K562 (cell line): ENCODE measurements around the gene RNASEH2A. TPM values are rescaled to one million over a fixed set of nuclear protein-coding genes. Genes with fewer than 3 reads are reported as not detected.
A peak's percentile ranks its signal among the peaks of the same experiment; 100 is the strongest.

Source experiments
- ATAC-seq: fragments of 200-7000 bp; cut with Tn5 transposase; 3 replicates; pipeline ENCODE4 v1.9.1; 2020; ENCODE audit warnings: moderate library complexity
- BruUV-seq: library from RNA; stranded (reverse); fragments of 400-500 nt; replicated peaks from 2 replicates; lab custom pipeline; 2021; lab: Mats Ljungman, UMichigan
- CTCF ChIA-PET: fragments of 300-600 bp; formaldehyde crosslinking; extraction: SDS; loops from one replicate; lab custom pipeline; 2021; ENCODE audit warnings: low intra/inter-chr PET ratio; lab: Yijun Ruan, JAX
- POLR2A ChIA-PET: fragments of 300-600, 350-650 bp; sonication (Branson Sonifier 250); formaldehyde crosslinking; extraction: SDS; loops from one replicate; lab custom pipeline; 2021; ENCODE audit warnings: antibody characterized with exemption, inconsistent platforms; lab: Yijun Ruan, JAX
- DNase-seq, 4 experiments: peaks; one replicate each; pipeline versions ENCODE4 v3.0.0 to v3.0.0-alpha.2; 2011 to 2018; ENCODE audit warnings: low spot score in 3 of 4, mixed read lengths in 3 of 4; ENCODE audit errors: extremely low read depth in 1 of 4
- FAIRE-seq: peaks from 2 replicates; lab custom pipeline; 2011; peaks lifted over from hg19 to GRCh38; lab: Jason Lieb, UNC
- H2AFZ ChIP-seq: 2 replicates; pipeline ENCODE4 v1.6.0; 2011; ENCODE audit warnings: low read depth, low read length, control low read depth, inconsistent platforms
- H3K27ac ChIP-seq: fragments of 200-600 bp; 3 replicates; pipeline ENCODE4 v1.8.0; 2011; ENCODE audit warnings: low read depth, mild to moderate bottlenecking, control low read depth, inconsistent platforms, low read length, moderate library complexity, mixed read lengths; ENCODE audit errors: extremely low read depth
- H3K27me3 ChIP-seq, 2 experiments: fragments of 300-600 bp in 1 of 2; 2 replicates in 1 of 2; 3 replicates in 1 of 2; pipeline versions ENCODE4 v1.6.0 to v1.8.0; 2011; ENCODE audit warnings: inconsistent platforms in 2 of 2, low read length in 2 of 2, mild to moderate bottlenecking in 1 of 2, mixed read lengths in 1 of 2, moderate library complexity in 1 of 2; ENCODE audit not compliant: control insufficient read depth in 2 of 2, insufficient read depth in 2 of 2
- H3K36me3 ChIP-seq: fragments of 300-600 bp; 3 replicates; pipeline ENCODE4 v1.8.0; 2011; ENCODE audit warnings: mild to moderate bottlenecking, low read length, inconsistent platforms; ENCODE audit not compliant: control insufficient read depth, insufficient read depth
- H3K4me1 ChIP-seq, 2 experiments: fragments of 200-600 bp in 1 of 2; replicated peaks in 1 of 2; 2 replicates in 1 of 2; 3 replicates in 1 of 2; pipeline versions ENCODE4 v1.5.1 to v1.8.0; 2011; ENCODE audit warnings: inconsistent platforms in 2 of 2, low read length in 2 of 2, mild to moderate bottlenecking in 1 of 2, mixed read lengths in 1 of 2, moderate library complexity in 1 of 2; ENCODE audit not compliant: control insufficient read depth in 2 of 2, insufficient read depth in 2 of 2
- H3K4me2 ChIP-seq: 2 replicates; pipeline ENCODE4 v1.6.1; 2011; ENCODE audit warnings: low read length, control low read depth, inconsistent platforms, mixed read lengths; ENCODE audit not compliant: insufficient read depth
- H3K4me3 ChIP-seq: fragments of 200-600 bp; sonication (generic), shearing (Covaris generic); 2 replicates; pipeline ENCODE4 v1.5.1; 2016; ENCODE audit warnings: control low read depth, inconsistent platforms
- H3K79me2 ChIP-seq: fragments of 200-600 bp; 3 replicates; pipeline ENCODE4 v1.8.0; 2011; ENCODE audit warnings: low read length, inconsistent platforms; ENCODE audit not compliant: control insufficient read depth, insufficient read depth
- H3K9ac ChIP-seq, 2 experiments: 2 replicates each; pipeline versions ENCODE4 v1.6.0 to v1.6.1; 2011; ENCODE audit warnings: low read depth in 2 of 2, low read length in 2 of 2, control low read depth in 1 of 2, inconsistent platforms in 1 of 2, mild to moderate bottlenecking in 1 of 2, mixed read lengths in 1 of 2; ENCODE audit not compliant: insufficient read depth in 1 of 2
- H3K9me1 ChIP-seq: one replicate; pipeline ENCODE4 v1.6.0; 2011; ENCODE audit warnings: inconsistent platforms, mild to moderate bottlenecking, low read length, moderate library complexity; ENCODE audit not compliant: control insufficient read depth, insufficient read depth
- H3K9me3 ChIP-seq: replicated peaks from 2 replicates; pipeline ENCODE4 v1.5.1; 2011; ENCODE audit warnings: low read depth, low read length, inconsistent platforms; ENCODE audit not compliant: control insufficient read depth, insufficient read depth
- H4K20me1 ChIP-seq: replicated peaks from 2 replicates; pipeline ENCODE4 v1.6.1; 2011; ENCODE audit warnings: low read length, inconsistent platforms, mixed read lengths; ENCODE audit not compliant: control insufficient read depth, insufficient read depth
- HNRNPL ChIP-seq: fragments of 200-400 bp; formaldehyde crosslinking; IDR thresholded peaks from 2 replicates; pipeline ENCODE4 v1.6.1; 2017; ENCODE audit warnings: low read depth, mild to moderate bottlenecking, low read length
- KLF13 ChIP-seq: fragments of 450-650 bp; IDR thresholded peaks from 2 replicates; pipeline ENCODE4 v1.6.1; 2016; ENCODE audit warnings: missing genetic modification characterization, low read depth, mild to moderate bottlenecking, missing compliant biosample characterization, moderate library complexity, borderline replicate concordance
- MTF1 ChIP-seq: fragments of 250-450 bp; sonication (Bioruptor Pico); IDR thresholded peaks from 2 replicates; pipeline ENCODE4 v1.9.0; 2021; ENCODE audit warnings: moderate library complexity, mild to moderate bottlenecking, inconsistent platforms, borderline replicate concordance
- PCBP1 ChIP-seq: fragments of 200-400 bp; formaldehyde crosslinking; IDR thresholded peaks from 2 replicates; pipeline ENCODE4 v1.6.1; 2018; ENCODE audit warnings: mild to moderate bottlenecking, low read depth, low read length; ENCODE audit not compliant: poor library complexity, severe bottlenecking
- POLR2AphosphoS5 ChIP-seq: IDR thresholded peaks from 2 replicates; pipeline ENCODE4 v1.6.1; 2011; ENCODE audit warnings: mild to moderate bottlenecking, low read depth, low read length, moderate library complexity; ENCODE audit not compliant: control insufficient read depth, insufficient read depth
- SNIP1 ChIP-seq: fragments of 450-650 bp; IDR thresholded peaks from 2 replicates; pipeline ENCODE4 v1.7.1; 2017; ENCODE audit warnings: low read depth, mild to moderate bottlenecking
- ZNF143 ChIP-seq: sonication (generic); formaldehyde crosslinking; IDR thresholded peaks from 2 replicates; pipeline ENCODE4 v1.9.0; 2022; ENCODE audit warnings: mild to moderate bottlenecking, missing genetic modification reagents
- ZNF263 ChIP-seq: sonication (generic); formaldehyde crosslinking; IDR thresholded peaks from 2 replicates; pipeline ENCODE4 v1.8.0; 2022; ENCODE audit warnings: mild to moderate bottlenecking, missing genetic modification reagents, borderline replicate concordance
- WGBS: fragments of 100-300 bp; shearing (Covaris generic); methylation state at CpG from one replicate; pipeline ENCODE4 v1.1.6; 2016; ENCODE audit warnings: low coverage, mixed read lengths; ENCODE audit not compliant: insufficient coverage; ENCODE audit errors: missing lambda C conversion rate; 5-methylcytosine and 5-hydroxymethylcytosine counted together
- in situ Hi-C: fragments of 300-500 bp; cut with MboI; formaldehyde crosslinking; loops from 4 replicates; pipeline ENCODE4 v1.15.0; 2018; ENCODE audit warnings: inconsistent platforms, mixed read lengths
- intact Hi-C: fragments of 100-400 bp; cut with micrococcal nuclease; formaldehyde crosslinking; loops from 2 replicates; pipeline ENCODE4 v1.14.2; 2022
- polyA plus RNA-seq, 8 experiments: library from polyadenylated mRNA; depleted of rRNA in 4 of 8; stranded (reverse) in 5 of 8; unstranded in 3 of 8; fragments of >200 nt; fragmentation: Nextera tagmentation in 2 of 8; fragmentation: Illumina TruSeq in 1 of 8; extraction: Ambion mirVana in 2 of 8; extraction: Trizol in 1 of 8; gene quantifications; 2 replicates each; pipeline versions ENCODE4 v1.2.1 to v1.2.3, GENCODE V29; 2011 to 2014; ENCODE audit warnings: inconsistent platforms in 1 of 8, missing spikeins in 1 of 8
- total RNA-seq, 7 experiments: library from RNA; depleted of rRNA in 6 of 7; stranded (reverse); fragments of >200 nt in 6 of 7; fragmentation: Illumina TruSeq in 2 of 7; extraction: Trizol in 2 of 7; gene quantifications; 2 replicates each; pipeline versions ENCODE4 v1.2.1 to v1.2.3, GENCODE V29; 2011 to 2021; ENCODE audit warnings: low replicate concordance in 1 of 7
- TF ChIP-seq, protein P1 (sequence below): fragments of 250-450 bp; sonication (Bioruptor Pico); IDR thresholded peaks from 2 replicates; pipeline ENCODE4 v1.8.0; 2021; ENCODE audit warnings: moderate library complexity, mild to moderate bottlenecking, inconsistent platforms
- TF ChIP-seq, protein P2 (sequence below): fragments of 450-650 bp; IDR thresholded peaks from 2 replicates; pipeline ENCODE4 v1.6.1; 2016

RNASEH2A gene
- total and polyA plus RNA-seq, 9 of the 15 experiments (the other 6 are each of a cell fraction or from before 2014, with no cell fraction given) = 22.3 to 78.0 (median 61.7) TPM

DNA sequence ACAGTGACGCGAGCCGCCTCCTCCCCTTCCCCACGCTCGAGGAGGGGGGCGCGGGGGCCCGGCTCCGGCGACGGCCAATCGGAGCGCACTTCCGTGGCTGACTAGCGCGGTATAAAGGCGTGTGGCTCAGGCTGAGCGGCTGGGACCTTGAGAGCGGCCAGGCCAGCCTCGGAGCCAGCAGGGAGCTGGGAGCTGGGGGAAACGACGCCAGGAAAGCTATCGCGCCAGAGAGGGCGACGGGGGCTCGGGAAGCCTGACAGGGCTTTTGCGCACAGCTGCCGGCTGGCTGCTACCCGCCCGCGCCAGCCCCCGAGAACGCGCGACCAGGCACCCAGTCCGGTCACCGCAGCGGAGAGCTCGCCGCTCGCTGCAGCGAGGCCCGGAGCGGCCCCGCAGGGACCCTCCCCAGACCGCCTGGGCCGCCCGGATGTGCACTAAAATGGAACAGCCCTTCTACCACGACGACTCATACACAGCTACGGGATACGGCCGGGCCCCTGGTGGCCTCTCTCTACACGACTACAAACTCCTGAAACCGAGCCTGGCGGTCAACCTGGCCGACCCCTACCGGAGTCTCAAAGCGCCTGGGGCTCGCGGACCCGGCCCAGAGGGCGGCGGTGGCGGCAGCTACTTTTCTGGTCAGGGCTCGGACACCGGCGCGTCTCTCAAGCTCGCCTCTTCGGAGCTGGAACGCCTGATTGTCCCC, 14.9 kb upstream of the RNASEH2A start, which contains the start of gene JUNB:
TSS of gene JUNB (plus strand) at position 142 of the 706 bp plus-strand sequence. CDS start at position 428, 286 bp downstream.
- H3K36me3 ChIP-seq = no peaks in the 10 kb centered on the region
- no peaks in the 10 kb centered on the region for H3K9me3 ChIP-seq
- H3K9ac ChIP-seq = peak within 1 kb of the TSS; percentile 89 to 97
- H3K27me3 ChIP-seq = no peaks in the 10 kb centered on the region
- H2AFZ ChIP-seq = peak within 1 kb of the TSS; percentile 58
- peak; percentile 83 for FAIRE-seq
- H3K27ac ChIP-seq = peak within 1 kb of the TSS; percentile 89
- H3K4me1 ChIP-seq = peaks cover 41 to 78% of the 10 kb centered on the region in 2 experiments
- in situ Hi-C loops (no loop called here), intact Hi-C loops (loop anchor here (10.0 kb wide), 1 partner anchor 227 kb away; no protein-coding TSS in a partner anchor)
- ChIA-PET CTCF (no interaction called here), POLR2A (interaction anchor here (0.5 to 3.6 kb wide), 30 partner anchors 9 to 1055 kb away, joined by 3 to 44 read pairs (median 4); partner anchors contain the start of genes DHPS, DNASE2, GET3 and MAN2B1)
- peak within 1 kb of the TSS; percentile 96 for H3K4me2 ChIP-seq
- H4K20me1 ChIP-seq = peaks cover 13% of the 10 kb centered on the region; the same call in 1 of the 2 replicates
- TSS peak; percentile 23 for BruUV-seq
- H3K79me2 ChIP-seq = peaks cover 36% of the 10 kb centered on the region
- no peaks in the 10 kb centered on the region for H3K9me1 ChIP-seq
- peak; percentile 80 to 98 (median 88) for DNase-seq
- WGBS = under 1% methylated on average over 65 of the region's 73 CpGs
- H3K4me3 ChIP-seq = peak within 1 kb of the TSS; percentile 83
- ATAC-seq = peak; percentile 78
- TF ChIP-seq SNIP1 (peak; percentile 72; the same call in 1 of the 2 replicates), POLR2AphosphoS5 (peak; percentile 100), HNRNPL (peak; percentile 92), ZNF263 (CRISPR knock-in tag) (peak; percentile 71; the same call in 1 of the 2 replicates), PCBP1 (peak; percentile 98), KLF13 (no peak), ZNF143 (no peak), MTF1 (no peak)
- TF ChIP-seq, protein P1, sequence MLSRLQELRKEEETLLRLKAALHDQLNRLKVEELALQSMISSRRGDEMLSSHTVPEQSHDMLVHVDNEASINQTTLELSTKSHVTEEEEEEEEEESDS (CRISPR knock-in tag) = no peak
- TF ChIP-seq, protein P2, sequence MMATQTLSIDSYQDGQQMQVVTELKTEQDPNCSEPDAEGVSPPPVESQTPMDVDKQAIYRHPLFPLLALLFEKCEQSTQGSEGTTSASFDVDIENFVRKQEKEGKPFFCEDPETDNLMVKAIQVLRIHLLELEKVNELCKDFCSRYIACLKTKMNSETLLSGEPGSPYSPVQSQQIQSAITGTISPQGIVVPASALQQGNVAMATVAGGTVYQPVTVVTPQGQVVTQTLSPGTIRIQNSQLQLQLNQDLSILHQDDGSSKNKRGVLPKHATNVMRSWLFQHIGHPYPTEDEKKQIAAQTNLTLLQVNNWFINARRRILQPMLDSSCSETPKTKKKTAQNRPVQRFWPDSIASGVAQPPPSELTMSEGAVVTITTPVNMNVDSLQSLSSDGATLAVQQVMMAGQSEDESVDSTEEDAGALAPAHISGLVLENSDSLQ = peak; percentile 89
